Heart left ventricle (tissue), 16 donors: ENCODE measurements around the gene PDZD7. TPM values are rescaled to one million over a fixed set of nuclear protein-coding genes. Genes with fewer than 3 reads are reported as not detected.

ENCODE experiments used
- ATAC-seq, 4 donors: fragments of 200-7000 bp; cut with Tn5 transposase; one replicate each; pipeline ENCODE4 v1.9.1; 2020 to 2022; ENCODE audit warnings: moderate library complexity in 4 of 4, mild to moderate bottlenecking in 3 of 4, moderate number of reproducible peaks in 1 of 4
- DNase-seq, 5 donors: peaks; one replicate each; pipeline ENCODE4 v3.0.0-alpha.2; 2020
- H3K27ac ChIP-seq, 12 donors: fragments of 200-600 bp; sonication (generic) in 4 of 12; one replicate each; pipeline versions ENCODE4 v1.5.0 to v1.8.0; 2016 to 2022; ENCODE audit warnings: mild to moderate bottlenecking in 2 of 12
- H3K27me3 ChIP-seq, 9 donors: fragments of 200-600 bp; sonication (generic) in 2 of 9; one replicate each; pipeline versions ENCODE4 v1.5.1 to v1.8.0; 2016 to 2022; ENCODE audit warnings: mild to moderate bottlenecking in 3 of 9
- H3K36me3 ChIP-seq, 9 donors: fragments of 200-600 bp; sonication (generic) in 2 of 9; one replicate each; pipeline versions ENCODE4 v1.5.0 to v1.8.0; 2018 to 2022; ENCODE audit warnings: mild to moderate bottlenecking in 2 of 9
- H3K4me1 ChIP-seq, 12 donors: fragments of 200-600 bp; sonication (generic) in 4 of 12; one replicate each; pipeline versions ENCODE4 v1.5.0 to v1.8.0; 2016 to 2022; ENCODE audit warnings: mild to moderate bottlenecking in 3 of 12
- H3K4me3 ChIP-seq, 12 donors: fragments of 200-600 bp; sonication (generic) in 4 of 12; one replicate each; pipeline versions ENCODE4 v1.5.0 to v1.8.0; 2017 to 2022; ENCODE audit warnings: mild to moderate bottlenecking in 9 of 12, moderate library complexity in 4 of 12
- H3K9me3 ChIP-seq, 12 donors: fragments of 200-600 bp; sonication (generic) in 4 of 12; one replicate each; pipeline versions ENCODE4 v1.5.0 to v1.8.0; 2016 to 2022; ENCODE audit warnings: mild to moderate bottlenecking in 1 of 12
- POLR2A ChIP-seq, 2 donors: fragments of 450-650 bp; IDR thresholded peaks; one replicate each; pipeline ENCODE4 v1.6.1; 2017; ENCODE audit warnings: antibody characterized with exemption in 2 of 2, mild to moderate bottlenecking in 2 of 2, moderate library complexity in 2 of 2
- WGBS, 4 donors: extraction: QIAGEN DNeasy Blood & Tissue Kit in 2 of 4; methylation state at CpG; one replicate each; pipeline versions ENCODE4 v1.1.5 to v1.1.7; 2013 to 2018; 5-methylcytosine and 5-hydroxymethylcytosine counted together
- intact Hi-C, 10 donors: fragments of 100-400 bp; cut with DNase I; formaldehyde crosslinking; loops; one replicate each; pipeline versions ENCODE4 v1.11.1 to v1.14.2; 2022
- polyA plus RNA-seq, 2 donors: library from polyadenylated mRNA; stranded (reverse); fragments of 200-250 nt; gene quantifications; one replicate each; pipeline ENCODE4 v1.2.3, GENCODE V29; 2013
- total RNA-seq, 9 donors: library from RNA; depleted of rRNA in 2 of 9; stranded (reverse); fragments of >200 nt in 2 of 9; fragmentation: NEBNext Ultra II Directional in 3 of 9; extraction: Animal tissue kit (Norgen Biotek cat#: 25700) in 3 of 9; gene quantifications; one replicate each; pipeline versions ENCODE4 v1.1.0 to v1.2.4, GENCODE V29; 2016 to 2023
- TF ChIP-seq, protein P1 (sequence below), 12 donors: fragments of 200-600 bp; sonication (generic) in 4 of 12; IDR thresholded peaks; one replicate each; pipeline versions ENCODE4 v1.5.0 to v1.8.0; 2018 to 2022; ENCODE audit warnings: antibody characterized with exemption in 12 of 12, mild to moderate bottlenecking in 5 of 12
- donor health status: ischemic (EF 13 %, LVEDD 7.1; RV severe dilation, severe dysfunction).
- donor health status: healthy with polysubstance abuse.
- donor health status: DM: no; HTN: yes; CAD: no.
- donor health status: DM: no; HTN: no; CAD: no.
- donor health status: ischemic (EF 25% LVEDD 6.9; RV normal size, moderate dysfunction).
- donor health status: ischemic (EF 25% LVEDD 5.7; RV mildly dilated, moderate dysfunction).
- donor health status: healthy.
- donor health status: DM: yes; HTN: yes; CAD: no.
- donor health status: ischemic (EF 35%, LVEDD 5.7; RV mildly dilated, moderate dysfunction).
- donor health status: nonischemic (EF 11% LVEDD 7.7; RV severe dilation, severe dysfunction).
- donor health status: DM: yes; HTN: yes; CAD: no.
- donor health status: PGD.
- donor health status: ischemic (EF 29% LVEDD 5.4; RV normal size, mild dysfunction).
- donor health status: nonischemic (EF 23%, LVEDD 6.1; RV moderate dilation, normal function).

PDZD7 gene
- total and polyA plus RNA-seq, 11 donors = 0.09 to 0.97 (median 0.30) TPM; not detected in 1

- 8 to 25% (median 16%) methylated on average over 12 of the region's 12 CpGs for WGBS, 4 donors
- H3K4me1 ChIP-seq = peaks cover 8 to 84% (median 57%) of the 10 kb centered on the region in 12 donors
Observed at GRCh38 chr10:101000915-101001658, 29.8 kb downstream of the PDZD7 start.

GRCh38 chr10:101000127-101000914 is 30.6 kb downstream of the PDZD7 start:
- no peak for ATAC-seq
- 1 to 5% (median 2%) methylated on average over 17 to 19 of the region's 19 CpGs for WGBS, 4 donors
- Histone ChIP-seq H3K4me1 (peaks cover 8 to 76% (median 55%) of the 10 kb centered on the region in 12 donors), H3K36me3 (peaks cover under 1 to 31% (median 29%) of the 10 kb centered on the region in 9 donors), H3K27ac (peak overlapping the region; percentile 93 to 100 (median 100)), H3K9me3 (no peaks in the 10 kb centered on the region), H3K27me3 (no peaks in the 10 kb centered on the region), H3K4me3 (peak overlapping the region; percentile 62 to 99 (median 89))
- intact Hi-C loops = no loop called here
- TF ChIP-seq POLR2A (IDR thresholded peaks at IDR 0.05) = no peak
- TF ChIP-seq, protein P1, sequence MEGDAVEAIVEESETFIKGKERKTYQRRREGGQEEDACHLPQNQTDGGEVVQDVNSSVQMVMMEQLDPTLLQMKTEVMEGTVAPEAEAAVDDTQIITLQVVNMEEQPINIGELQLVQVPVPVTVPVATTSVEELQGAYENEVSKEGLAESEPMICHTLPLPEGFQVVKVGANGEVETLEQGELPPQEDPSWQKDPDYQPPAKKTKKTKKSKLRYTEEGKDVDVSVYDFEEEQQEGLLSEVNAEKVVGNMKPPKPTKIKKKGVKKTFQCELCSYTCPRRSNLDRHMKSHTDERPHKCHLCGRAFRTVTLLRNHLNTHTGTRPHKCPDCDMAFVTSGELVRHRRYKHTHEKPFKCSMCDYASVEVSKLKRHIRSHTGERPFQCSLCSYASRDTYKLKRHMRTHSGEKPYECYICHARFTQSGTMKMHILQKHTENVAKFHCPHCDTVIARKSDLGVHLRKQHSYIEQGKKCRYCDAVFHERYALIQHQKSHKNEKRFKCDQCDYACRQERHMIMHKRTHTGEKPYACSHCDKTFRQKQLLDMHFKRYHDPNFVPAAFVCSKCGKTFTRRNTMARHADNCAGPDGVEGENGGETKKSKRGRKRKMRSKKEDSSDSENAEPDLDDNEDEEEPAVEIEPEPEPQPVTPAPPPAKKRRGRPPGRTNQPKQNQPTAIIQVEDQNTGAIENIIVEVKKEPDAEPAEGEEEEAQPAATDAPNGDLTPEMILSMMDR (IDR thresholded peaks at IDR 0.05) = no peak
- DNase-seq = peak in 2 of 5 donors; percentile 60 to 71

More at GRCh38 chr10:101000915-101001658, 29.8 kb downstream of the PDZD7 start:
- intact Hi-C loops = no loop called here
- Histone ChIP-seq H3K27ac (peak overlapping the region; percentile 93 to 100 (median 100)), H3K4me3 (peak overlapping the region; percentile 62 to 99 (median 89)), H3K9me3 (no peaks in the 10 kb centered on the region), H3K36me3 (peaks cover 4 to 39% (median 37%) of the 10 kb centered on the region in 9 donors), H3K27me3 (no peaks in the 10 kb centered on the region)
- ATAC-seq (peak; percentile 41 to 69 (median 48)), DNase-seq (peak; percentile 90 to 96 (median 95))
- TF ChIP-seq, protein P1 (IDR thresholded peaks at IDR 0.05) = peak in 1 of 12 donors; percentile 27
- TF ChIP-seq POLR2A (IDR thresholded peaks at IDR 0.05) = peak; percentile 34 to 75

DNA sequence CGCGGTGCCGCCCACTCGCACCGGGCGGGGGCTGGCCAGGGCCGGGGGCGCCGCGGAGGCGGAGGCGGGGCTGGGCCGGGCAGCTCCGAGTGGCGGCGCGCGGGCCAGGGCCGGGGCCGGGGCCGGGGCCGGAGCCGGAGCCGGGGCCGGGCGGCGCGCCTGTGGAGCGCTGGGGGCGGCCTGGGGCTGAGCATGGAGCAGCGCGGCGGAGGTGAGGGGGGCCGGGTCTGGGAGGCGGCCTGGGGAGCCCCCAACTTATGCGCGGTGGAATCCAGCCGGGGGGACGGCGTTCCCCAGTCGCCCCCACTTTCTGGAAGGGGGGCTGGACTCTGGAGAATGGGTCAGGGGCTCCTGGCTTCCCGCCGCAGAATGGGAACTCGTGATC is 31.2 kb downstream of the PDZD7 start, which contains the start of gene LZTS2:
Gene LZTS2, plus strand, starts transcription at position 67 of the 385 bp plus-strand sequence. CDS start 2,731 bp downstream, outside the sequence.
- DNase-seq (peak in 1 of 5 donors; percentile 70), ATAC-seq (no peak)
- H3K9me3 ChIP-seq = no peaks in the 10 kb centered on the region
- 0 to 2% (median 1%) methylated on average over 3 to 44 of the region's 44 CpGs for WGBS, 4 donors
- H3K27me3 ChIP-seq = no peaks in the 10 kb centered on the region
- H3K4me1 ChIP-seq = peaks cover 8 to 70% (median 51%) of the 10 kb centered on the region in 12 donors
- H3K4me3 ChIP-seq = peak within 1 kb of the TSS; percentile 62 to 99 (median 89)
- peak within 1 kb of the TSS; percentile 93 to 100 (median 100) for H3K27ac ChIP-seq
- H3K36me3 ChIP-seq = peaks cover 0 to 25% (median 23%) of the 10 kb centered on the region in 9 donors
- intact Hi-C loops = loop anchor here in 5 of 10 donors (2.0 to 10.0 kb wide), 5 partner anchors 13 to 68 kb away; partner anchors contain the start of genes KAZALD1 (in 3 of the 5), PDZD7 (in 1 of the 5) and SFXN3 (in 1 of the 5)
- TF ChIP-seq, protein P1 (IDR thresholded peaks at IDR 0.05) = no peak
- no peak for TF ChIP-seq POLR2A (IDR thresholded peaks at IDR 0.05)
